Nephron progenitor cell (in vitro differentiated cells): ENCODE results near the gene DDX54.

ENCODE experiments used
- DNase-seq: peaks from one replicate; pipeline ENCODE4 v3.0.0; 2021
- H3K27ac Mint-ChIP-seq: 2 replicates; pipeline ENCODE4 v1.8.0; 2021; ENCODE audit warnings: mild to moderate bottlenecking, moderate library complexity, mixed read lengths
- H3K27me3 Mint-ChIP-seq: 2 replicates; pipeline ENCODE4 v1.8.0; 2021; ENCODE audit warnings: mild to moderate bottlenecking, low read depth, mixed read lengths; ENCODE audit not compliant: poor library complexity
- H3K36me3 Mint-ChIP-seq: 2 replicates; pipeline ENCODE4 v1.8.0; 2021; ENCODE audit warnings: low read depth, mixed read lengths
- H3K4me1 Mint-ChIP-seq: 2 replicates; pipeline ENCODE4 v1.8.0; 2021; ENCODE audit warnings: mixed read lengths
- H3K4me3 Mint-ChIP-seq: 2 replicates; pipeline ENCODE4 v1.8.0; 2021; ENCODE audit warnings: mild to moderate bottlenecking, moderate library complexity, mixed read lengths
- H3K9me3 Mint-ChIP-seq: 2 replicates; pipeline ENCODE4 v1.8.0; 2021; ENCODE audit warnings: mild to moderate bottlenecking, moderate library complexity, mixed read lengths
- TF ChIP-seq, protein P1 (sequence below): fragments of 200-600 bp; sonication (generic); IDR thresholded peaks from 2 replicates; pipeline ENCODE4 v1.5.0; 2021; ENCODE audit warnings: antibody characterized with exemption

Gene DDX54

DNA sequence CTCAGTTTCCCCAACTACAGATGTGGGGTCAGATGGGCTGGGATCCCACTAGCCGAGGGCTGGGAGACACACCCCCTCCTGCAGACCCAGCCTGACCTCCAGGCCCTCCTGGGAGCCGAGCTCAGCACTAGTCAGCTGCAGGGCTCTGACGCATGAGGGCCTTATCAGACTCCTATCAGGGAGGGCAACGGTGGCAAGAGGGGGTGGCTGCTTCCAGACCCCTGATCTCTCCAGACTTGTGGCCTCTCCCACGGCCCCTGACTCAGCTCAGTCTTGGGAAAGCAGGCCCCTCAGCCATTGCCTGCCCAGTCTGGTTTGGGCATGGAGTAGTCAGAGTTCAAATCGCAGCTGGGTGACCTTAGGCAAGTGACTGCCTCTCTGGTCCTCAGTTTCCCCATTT is 52.2 kb downstream of the DDX54 start:
- Mint-ChIP-seq H3K27me3 (peaks cover 74% of the 10 kb centered on the region), H3K36me3 (no peaks in the 10 kb centered on the region), H3K9me3 (no peaks in the 10 kb centered on the region), H3K27ac (no peak overlapping the region), H3K4me3 (no peak overlapping the region), H3K4me1 (peaks cover 5% of the 10 kb centered on the region)
- DNase-seq = no peak
- TF ChIP-seq, protein P1, sequence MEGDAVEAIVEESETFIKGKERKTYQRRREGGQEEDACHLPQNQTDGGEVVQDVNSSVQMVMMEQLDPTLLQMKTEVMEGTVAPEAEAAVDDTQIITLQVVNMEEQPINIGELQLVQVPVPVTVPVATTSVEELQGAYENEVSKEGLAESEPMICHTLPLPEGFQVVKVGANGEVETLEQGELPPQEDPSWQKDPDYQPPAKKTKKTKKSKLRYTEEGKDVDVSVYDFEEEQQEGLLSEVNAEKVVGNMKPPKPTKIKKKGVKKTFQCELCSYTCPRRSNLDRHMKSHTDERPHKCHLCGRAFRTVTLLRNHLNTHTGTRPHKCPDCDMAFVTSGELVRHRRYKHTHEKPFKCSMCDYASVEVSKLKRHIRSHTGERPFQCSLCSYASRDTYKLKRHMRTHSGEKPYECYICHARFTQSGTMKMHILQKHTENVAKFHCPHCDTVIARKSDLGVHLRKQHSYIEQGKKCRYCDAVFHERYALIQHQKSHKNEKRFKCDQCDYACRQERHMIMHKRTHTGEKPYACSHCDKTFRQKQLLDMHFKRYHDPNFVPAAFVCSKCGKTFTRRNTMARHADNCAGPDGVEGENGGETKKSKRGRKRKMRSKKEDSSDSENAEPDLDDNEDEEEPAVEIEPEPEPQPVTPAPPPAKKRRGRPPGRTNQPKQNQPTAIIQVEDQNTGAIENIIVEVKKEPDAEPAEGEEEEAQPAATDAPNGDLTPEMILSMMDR = no peak

DNA sequence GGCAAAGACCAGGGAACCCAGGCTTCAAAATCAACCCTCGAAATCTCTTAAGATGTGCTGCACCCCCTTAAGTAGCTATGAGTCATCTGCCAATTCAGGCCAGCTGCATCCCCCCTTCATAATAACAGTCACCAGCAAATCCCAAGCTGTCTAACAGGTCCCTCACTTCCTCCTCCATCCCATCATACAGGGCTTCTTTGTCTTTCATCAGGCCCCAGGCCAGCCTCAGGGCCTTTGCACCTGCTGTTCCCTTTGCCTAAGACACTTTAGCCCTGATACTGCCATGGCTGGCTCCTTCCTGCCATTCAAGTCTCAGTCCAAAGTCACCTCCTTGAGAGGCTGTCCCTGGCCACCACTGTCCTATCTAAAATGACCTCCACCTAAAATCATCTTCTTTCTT is 53.7 kb downstream of the DDX54 start:
- H3K27me3 Mint-ChIP-seq = peaks cover 72% of the 10 kb centered on the region
- TF ChIP-seq, protein P1 = no peak
- H3K36me3 Mint-ChIP-seq = no peaks in the 10 kb centered on the region
- DNase-seq = no peak
- H3K27ac Mint-ChIP-seq = no peak overlapping the region
- H3K9me3 Mint-ChIP-seq = no peaks in the 10 kb centered on the region
- H3K4me1 Mint-ChIP-seq = peaks cover 5% of the 10 kb centered on the region
- no peak overlapping the region for H3K4me3 Mint-ChIP-seq

DNA sequence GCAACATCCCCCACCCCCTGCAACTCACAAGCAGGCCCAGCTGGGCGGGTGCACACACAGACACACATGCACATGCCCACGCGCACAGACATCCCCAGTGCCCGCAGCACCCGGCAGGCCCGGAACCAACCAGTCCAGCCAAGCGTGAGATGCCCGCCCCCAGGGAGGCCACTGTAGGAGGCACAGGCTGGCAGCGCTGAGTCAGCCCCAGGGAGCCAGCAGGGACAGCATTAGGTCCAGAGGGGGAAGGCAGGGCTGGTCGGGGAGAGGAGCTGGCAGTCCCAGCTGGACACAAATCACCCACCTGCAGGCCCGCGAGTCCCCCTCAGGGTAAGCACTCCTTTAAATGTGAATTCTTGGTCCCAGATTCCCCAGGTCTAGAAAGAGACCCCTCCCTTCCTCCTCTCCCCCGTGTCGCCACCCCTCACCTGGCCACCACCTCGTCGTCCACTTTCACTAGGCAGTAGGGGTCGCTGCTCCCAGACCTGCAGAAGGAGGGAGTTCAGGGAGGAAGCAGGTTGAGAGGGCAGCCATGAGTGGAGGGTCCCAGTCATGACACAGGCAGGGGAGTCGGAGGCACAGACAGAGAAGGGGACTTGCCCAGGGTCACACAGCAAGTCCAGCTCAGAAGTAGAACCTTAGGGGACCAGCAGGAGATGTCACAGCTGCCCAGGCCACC is 54.7 kb downstream of the DDX54 start:
- DNase-seq = peak; percentile 41

DNA sequence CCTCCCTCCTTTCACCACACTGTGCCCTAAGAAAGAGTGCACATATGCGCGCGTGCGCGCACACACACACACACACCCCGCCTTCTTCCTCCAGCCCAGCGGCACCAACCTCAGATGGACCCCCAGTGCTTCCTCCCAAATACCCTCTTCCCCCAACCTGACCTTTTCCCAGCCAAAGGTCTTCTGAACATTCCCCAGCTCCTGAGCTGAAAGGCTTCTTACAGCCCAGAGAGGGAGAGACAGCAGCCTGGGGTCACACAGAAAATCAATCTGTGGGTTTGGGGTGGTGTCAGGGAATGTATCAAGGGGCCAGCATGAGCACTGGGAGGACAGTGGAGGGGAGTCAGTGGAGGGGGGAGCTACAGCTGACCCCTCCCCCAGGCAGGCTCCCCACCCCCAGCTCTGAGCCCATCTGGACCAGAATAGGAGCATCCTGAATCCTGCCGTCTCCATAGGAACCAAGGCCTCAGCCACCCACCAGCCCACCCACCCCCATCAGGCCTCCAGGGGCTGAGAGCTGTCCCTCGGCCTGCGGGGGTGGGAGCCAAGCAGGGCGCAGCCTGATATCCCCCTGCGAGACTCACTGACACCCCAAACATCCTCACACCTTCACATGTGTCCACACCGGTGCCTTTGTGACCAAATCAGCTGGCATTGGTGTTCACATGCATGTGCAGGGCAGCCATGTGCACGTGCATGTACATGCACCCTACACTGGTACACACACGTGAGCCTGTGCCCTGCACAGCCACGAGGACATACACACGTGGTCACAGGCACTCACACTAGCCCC is 55.4 kb downstream of the DDX54 start:
- no peak overlapping the region for H3K4me3 Mint-ChIP-seq
- no peaks in the 10 kb centered on the region for H3K9me3 Mint-ChIP-seq
- no peak for DNase-seq
- TF ChIP-seq, protein P1 = no peak
- peaks cover 55% of the 10 kb centered on the region for H3K27me3 Mint-ChIP-seq
- H3K4me1 Mint-ChIP-seq = no peaks in the 10 kb centered on the region
- no peak overlapping the region for H3K27ac Mint-ChIP-seq
- no peaks in the 10 kb centered on the region for H3K36me3 Mint-ChIP-seq

More for the DNA sequence above, 54.7 kb downstream of the DDX54 start:
- Mint-ChIP-seq H3K4me3 (no peak overlapping the region), H3K36me3 (no peaks in the 10 kb centered on the region), H3K27me3 (peaks cover 63% of the 10 kb centered on the region), H3K27ac (no peak overlapping the region), H3K4me1 (no peaks in the 10 kb centered on the region), H3K9me3 (no peaks in the 10 kb centered on the region)
- TF ChIP-seq, protein P1 = no peak

DNA sequence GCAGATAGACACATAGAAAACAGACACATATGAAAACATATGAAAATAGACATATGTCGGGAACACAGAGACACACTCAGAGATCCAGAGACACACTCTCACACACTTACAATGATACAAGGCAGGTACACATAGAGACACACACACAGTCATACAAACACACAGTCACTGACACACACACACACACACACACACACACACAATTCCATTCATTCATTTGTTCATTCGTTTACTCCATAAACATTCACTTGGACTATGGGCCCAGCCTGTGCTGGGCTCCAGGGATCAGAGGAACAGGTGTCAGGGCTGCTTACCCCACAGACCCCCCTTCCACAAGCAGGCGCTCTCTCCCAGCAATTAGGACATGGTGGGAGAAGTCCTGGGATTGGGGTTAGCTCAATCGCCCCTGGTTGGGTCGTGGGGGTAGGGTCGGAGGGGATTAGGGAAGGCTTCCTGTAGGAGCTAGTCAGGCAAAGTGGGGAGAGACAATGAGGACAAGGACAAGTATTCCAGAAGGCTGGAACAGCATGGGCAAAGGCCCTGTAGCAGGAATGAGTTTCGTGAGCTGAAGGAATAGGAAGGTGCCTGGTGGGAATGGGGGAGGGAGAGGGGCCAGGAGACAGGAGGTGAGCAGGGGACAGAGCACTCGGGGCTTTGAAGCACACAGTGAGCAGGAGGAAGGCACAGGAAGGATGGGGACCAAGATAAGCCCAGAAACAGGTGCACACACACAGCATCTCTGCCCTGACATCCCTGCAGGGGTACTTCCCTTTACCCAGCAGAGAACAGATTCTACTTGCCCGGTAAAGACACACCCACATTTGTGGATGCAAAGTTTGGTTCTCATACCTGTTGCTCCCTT is 56.2 kb downstream of the DDX54 start:
- H3K27me3 Mint-ChIP-seq = peaks cover 54% of the 10 kb centered on the region

More for the DNA sequence above, 56.2 kb downstream of the DDX54 start:
- Mint-ChIP-seq H3K4me1 (no peaks in the 10 kb centered on the region), H3K9me3 (peaks cover 4% of the 10 kb centered on the region), H3K36me3 (no peaks in the 10 kb centered on the region), H3K27ac (no peak overlapping the region), H3K4me3 (no peak overlapping the region)
- TF ChIP-seq, protein P1 = no peak
- no peak for DNase-seq
